HCT116 (cell line): ENCODE measurements around the gene PEX19.

ENCODE experiments used
- CEBPB ChIP-seq: IDR thresholded peaks from 2 replicates; pipeline ENCODE4 v1.6.1; 2012; ENCODE audit warnings: low read depth
- CTCF ChIP-seq, 3 experiments: fragments of 200-600 bp in 1 of 3; sonication (generic) in 1 of 3; IDR thresholded peaks in 2 of 3; conservative IDR thresholded peaks in 1 of 3; 2 replicates each; pipeline ENCODE4 v1.5.1; 2012 to 2017; ENCODE audit warnings: low read depth in 2 of 3, low read length in 2 of 3, antibody characterized with exemption in 1 of 3, borderline replicate concordance in 1 of 3, control low read depth in 1 of 3, mild to moderate bottlenecking in 1 of 3, mixed read lengths in 1 of 3, mixed run types in 1 of 3, moderate library complexity in 1 of 3; ENCODE audit not compliant: insufficient read depth in 1 of 3
- EZH2 ChIP-seq: fragments of 200-600 bp; sonication (generic); IDR thresholded peaks from 2 replicates; pipeline ENCODE4 v1.6.1; 2017; ENCODE audit warnings: antibody characterized with exemption, mixed run types
- MAX ChIP-seq: IDR thresholded peaks from 2 replicates; pipeline ENCODE4 v1.6.1; 2012
- RAD21 ChIP-seq: IDR thresholded peaks from 2 replicates; pipeline ENCODE4 v1.6.1; 2012; ENCODE audit warnings: low read depth, mild to moderate bottlenecking

GRCh38 chr1:160239582-160240299 lies 45.2 kb downstream of the PEX19 start:
- TF ChIP-seq RAD21 (no peak), CTCF (IDR thresholded peaks at IDR 0.05 in 2 of 3, conservative IDR thresholded peaks at IDR 0.05 in 1 of 3; ENCODE audit: borderline replicate concordance in 1 of 3, insufficient read depth in 1 of 3, low read depth in 2 of 3, low read length in 2 of 3) (no peak), EZH2 (no peak), CEBPB (no peak), MAX (no peak)
